Left ventricle myocardium superior (tissue), 1 donor: Measurements from ENCODE around the gene PYCR2. TPM values are rescaled to one million over a fixed set of nuclear protein-coding genes. Genes with fewer than 3 reads are reported as not detected.

ENCODE experiments used
- ATAC-seq: fragments of 200-7000 bp; cut with Tn5 transposase; one replicate; pipeline ENCODE4 v1.9.1; 2020; ENCODE audit warnings: mild to moderate bottlenecking, moderate library complexity
- DNase-seq: peaks from one replicate; pipeline ENCODE4 v3.0.0-alpha.2; 2020
- intact Hi-C: fragments of 100-400 bp; cut with micrococcal nuclease; formaldehyde crosslinking; loops from one replicate; pipeline ENCODE4 v1.11.0; 2022
- total RNA-seq: library from RNA; stranded (reverse); fragmentation: NEBNext Ultra II Directional; extraction: Animal tissue kit (Norgen Biotek cat#: 25700); gene quantifications from one replicate; pipeline ENCODE4 v1.2.1, GENCODE V29; 2021
- donor health status: DM: no; HTN: yes; CAD: no; lungs with severe emphysema.

PYCR2 gene
- total RNA-seq, 1 donor from 2014 or later: 62.3 TPM

- DNase-seq: no peak
- no peak for ATAC-seq
- intact Hi-C loops: no loop called here
Observed at GRCh38 chr1:225928186-225929175, 4.4 kb upstream of the PYCR2 start.

DNA sequence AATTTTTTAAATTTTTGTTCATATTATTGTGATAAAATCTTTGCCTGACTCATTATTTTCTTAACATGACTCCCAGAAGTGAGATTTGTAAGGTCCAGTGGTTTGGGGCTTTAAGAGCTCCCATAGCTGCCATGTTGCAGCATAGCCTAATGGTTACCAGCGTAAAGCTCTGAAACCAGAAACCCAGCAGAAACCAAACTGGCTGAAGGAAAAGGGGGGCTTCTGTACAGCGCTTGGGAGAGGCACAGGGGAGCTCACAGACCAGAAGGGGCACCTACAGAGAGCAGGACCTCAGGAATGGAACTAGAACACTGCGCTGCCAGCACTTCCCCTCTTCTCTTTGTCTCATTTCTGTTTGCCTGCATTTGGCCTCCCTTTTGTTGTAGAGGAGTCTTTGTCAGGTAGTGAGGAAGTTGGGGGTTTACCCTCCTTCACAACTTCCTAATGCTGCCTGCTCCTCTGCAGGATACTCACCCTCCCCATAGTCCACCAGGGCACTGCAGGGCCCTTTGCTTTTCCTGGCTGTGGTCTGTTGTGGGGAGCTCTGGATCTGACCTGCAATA lies 2.6 kb upstream of the PYCR2 start:
- intact Hi-C loops: no loop called here
- DNase-seq: no peak
- ATAC-seq: no peak

GRCh38 chr1:225923381-225923691 lies 714 bp downstream of the PYCR2 start:
- peak; percentile 2 for ATAC-seq
- DNase-seq: no peak
- intact Hi-C loops: no loop called here

GRCh38 chr1:225921734-225922709 lies 2.0 kb downstream of the PYCR2 start:
- ATAC-seq: no peak
- intact Hi-C loops: no loop called here
- no peak for DNase-seq

DNA sequence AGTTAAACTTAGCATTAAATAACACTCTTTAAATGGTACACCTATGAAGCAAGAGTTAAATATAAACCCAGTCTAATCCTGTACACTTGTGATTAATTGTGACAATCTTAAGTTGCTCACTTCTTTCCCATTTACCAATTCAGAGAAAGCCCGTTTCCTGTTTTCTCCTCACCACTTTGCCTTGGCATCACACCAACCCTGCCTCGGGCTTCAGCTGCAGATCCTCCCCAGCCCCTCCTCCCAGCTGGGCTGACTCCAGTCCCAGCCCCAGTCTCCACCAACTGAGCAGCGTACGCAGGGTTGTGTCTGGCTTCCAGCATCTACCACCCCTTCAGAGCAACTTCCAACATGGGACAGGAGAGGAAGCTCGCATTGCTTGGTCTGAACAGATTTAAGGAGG lies 4.1 kb downstream of the PYCR2 start:
- ATAC-seq (peak; percentile 25), DNase-seq (peak; percentile 83)
- intact Hi-C loops: no loop called here

- intact Hi-C loops: no loop called here
- DNase-seq: no peak
- ATAC-seq: no peak
Observed at GRCh38 chr1:225918280-225918679, 5.8 kb downstream of the PYCR2 start.

GRCh38 chr1:225917536-225917935 lies 6.5 kb downstream of the PYCR2 start:
- ATAC-seq (no peak), DNase-seq (no peak)
- intact Hi-C loops: no loop called here

- intact Hi-C loops: no loop called here
- ATAC-seq: no peak
- no peak for DNase-seq
Observed at GRCh38 chr1:225917101-225917500, 6.9 kb downstream of the PYCR2 start.

- intact Hi-C loops: no loop called here
- no peak for DNase-seq
Observed at GRCh38 chr1:225915538-225915991, 8.5 kb downstream of the PYCR2 start.

DNA sequence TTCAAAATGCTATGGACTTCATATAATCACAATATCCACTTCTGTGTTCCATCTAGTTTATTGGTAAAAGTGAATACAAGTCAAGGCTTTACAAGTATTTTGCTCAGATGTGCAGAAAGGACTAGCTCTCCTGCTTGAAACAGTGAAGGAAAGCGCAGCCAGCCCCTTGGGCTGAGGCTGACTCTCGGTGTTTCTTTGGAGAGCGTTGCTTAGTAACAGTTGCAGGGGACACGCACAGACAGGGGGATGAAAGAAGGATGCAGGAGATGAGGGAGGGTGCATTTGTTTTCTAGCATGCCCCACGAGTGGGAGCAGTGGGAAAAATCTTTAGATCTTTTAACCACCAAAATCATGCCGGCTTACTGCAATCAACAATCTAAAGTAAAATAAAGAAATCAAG lies 9.1 kb downstream of the PYCR2 start:
- no peak for DNase-seq
- intact Hi-C loops: no loop called here
- no peak for ATAC-seq

More at GRCh38 chr1:225915538-225915991, 8.5 kb downstream of the PYCR2 start:
- no peak for ATAC-seq

DNA sequence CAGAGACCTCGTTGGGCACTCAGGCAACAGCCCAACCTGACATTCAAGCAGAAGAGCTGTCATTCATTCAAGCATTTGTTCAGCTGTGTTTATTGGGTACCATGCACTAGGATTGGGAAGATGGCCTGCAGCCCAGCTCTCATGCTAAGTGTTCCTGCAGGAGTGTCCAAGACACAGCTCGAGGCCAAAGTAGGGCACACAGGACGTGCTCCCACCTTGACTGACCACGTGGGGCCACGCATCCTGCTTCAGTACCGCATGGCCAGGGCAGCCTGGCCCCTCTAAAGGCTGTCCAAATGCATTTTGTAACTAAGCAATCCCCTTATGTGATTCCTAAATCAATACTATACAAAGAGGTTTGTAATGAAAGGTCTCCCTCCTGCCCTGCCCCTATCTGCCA lies 9.7 kb downstream of the PYCR2 start:
- ATAC-seq (no peak), DNase-seq (no peak)
- intact Hi-C loops: no loop called here

DNA sequence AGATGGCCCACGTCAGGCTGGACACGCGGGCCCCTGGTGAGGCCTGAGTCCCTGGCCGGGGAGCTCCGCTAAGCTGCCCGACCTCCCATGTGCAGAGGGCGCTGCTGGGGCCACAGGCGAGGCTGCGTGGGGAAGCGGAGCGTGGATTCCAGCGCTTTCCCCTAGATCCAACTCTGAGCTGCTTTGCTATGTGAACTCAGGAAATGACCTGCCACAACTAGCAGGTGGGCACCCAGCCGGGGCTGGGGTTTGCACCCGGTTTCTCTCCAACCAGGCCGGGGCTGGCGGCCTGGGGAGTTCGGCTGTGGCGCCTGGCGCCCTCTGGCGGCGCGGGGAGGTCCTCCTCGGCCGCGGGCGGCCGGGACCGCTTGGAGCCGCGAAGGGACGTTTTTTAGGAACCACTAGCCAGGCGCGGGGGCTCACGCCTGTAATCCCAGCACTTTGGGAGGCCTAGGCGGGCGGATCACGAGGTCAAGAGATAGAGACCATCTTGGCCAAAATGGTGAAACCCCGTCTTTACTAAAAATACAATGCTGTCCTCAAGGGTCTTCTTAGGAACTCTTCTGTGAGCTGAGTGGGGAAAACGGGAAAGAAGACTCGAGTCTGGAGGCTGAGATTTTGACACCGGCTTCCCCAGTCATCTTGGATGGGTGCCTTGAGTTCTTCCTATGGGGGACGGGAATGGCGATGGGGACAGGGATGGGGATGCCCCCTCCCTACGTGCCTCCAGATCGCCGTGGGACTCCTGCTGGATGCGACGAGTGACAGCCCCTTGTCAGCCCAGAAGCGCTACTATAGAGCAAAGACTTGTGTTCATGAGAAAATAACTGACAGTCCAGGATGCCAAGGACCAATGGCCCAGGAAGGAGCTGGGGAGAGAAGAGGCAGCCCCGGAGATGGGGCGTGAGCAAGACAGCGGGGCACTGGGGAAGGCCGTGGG lies 12.6 kb downstream of the PYCR2 start:
- DNase-seq: peak; percentile 85
- peak; percentile 92 for ATAC-seq
- intact Hi-C loops: no loop called here

GRCh38 chr1:225909477-225909876 lies 14.6 kb downstream of the PYCR2 start:
- DNase-seq (no peak), ATAC-seq (no peak)
- intact Hi-C loops: no loop called here

DNA sequence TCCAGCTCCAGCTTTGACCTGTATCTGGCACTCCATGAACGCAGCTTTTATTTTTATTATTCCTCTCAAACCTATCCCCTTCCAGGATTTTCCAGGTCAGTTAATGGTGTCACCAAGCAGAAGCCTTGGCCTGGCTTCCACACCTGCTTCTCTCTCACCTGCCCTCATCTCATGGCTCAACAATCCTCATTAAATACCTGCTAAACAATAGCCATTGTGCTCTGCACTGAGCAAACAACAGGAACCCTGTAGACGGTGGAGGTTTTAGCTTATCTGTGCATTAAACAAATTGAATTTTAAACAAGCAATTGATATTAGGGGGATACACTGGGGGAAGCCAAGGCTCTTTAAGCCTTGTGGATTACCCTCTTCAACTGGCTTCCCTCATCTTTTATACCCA lies 15.3 kb downstream of the PYCR2 start:
- no peak for DNase-seq
- ATAC-seq: no peak
- intact Hi-C loops: no loop called here

GRCh38 chr1:225908013-225908640 lies 15.9 kb downstream of the PYCR2 start:
- intact Hi-C loops: no loop called here
- no peak for ATAC-seq
- DNase-seq: no peak

- intact Hi-C loops: no loop called here
- ATAC-seq (no peak), DNase-seq (no peak)
Observed at GRCh38 chr1:225907341-225907740, 16.7 kb downstream of the PYCR2 start.

DNA sequence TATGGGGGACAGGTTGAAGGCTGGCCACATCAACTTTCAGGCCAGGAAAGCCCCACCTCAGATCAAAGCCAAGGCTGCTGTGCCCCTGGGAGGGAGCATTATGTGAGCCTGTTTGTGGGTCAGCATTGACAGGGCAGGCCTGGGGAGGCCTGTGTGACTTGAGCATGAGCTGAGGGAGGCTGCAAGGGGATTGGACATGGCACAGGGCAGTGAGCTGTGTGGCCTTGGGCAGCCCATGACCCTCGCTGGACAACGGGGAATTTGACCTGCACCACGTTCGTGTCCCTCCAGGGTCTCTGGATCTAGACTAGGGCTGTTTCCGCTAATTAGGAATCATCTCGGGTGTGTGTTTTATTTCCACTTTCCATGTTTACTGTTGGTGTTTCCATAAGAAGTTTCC lies 17.6 kb downstream of the PYCR2 start:
- intact Hi-C loops: no loop called here
- DNase-seq (no peak), ATAC-seq (no peak)

GRCh38 chr1:225903623-225904022 lies 20.4 kb downstream of the PYCR2 start:
- intact Hi-C loops: no loop called here
- DNase-seq: no peak
- ATAC-seq: no peak
